T-helper 1 cell treated with Interleukin-12 subunit alpha and Interleukin-12 subunit beta and Interleukin-4 antibody, amounts not matched to agents 30 μg/mL and 1 μg/mL, for 36 hours (primary cell): ENCODE results near the gene MTERF2.
"Not testable (repeated sequence)": the region's sequence is repeated elsewhere in the genome, so short reads cannot be mapped to it uniquely, and the experiment has no call there.

Experiments used
- H3K27ac Mint-ChIP-seq: one replicate; pipeline ENCODE4 v1.8.0; 2021; ENCODE audit warnings: mild to moderate bottlenecking, mixed read lengths
- H3K27me3 Mint-ChIP-seq: one replicate; pipeline ENCODE4 v1.8.0; 2021; ENCODE audit warnings: low read depth, mixed read lengths
- H3K36me3 Mint-ChIP-seq: one replicate; pipeline ENCODE4 v1.8.0; 2021; ENCODE audit warnings: low read depth, mixed read lengths
- H3K4me1 Mint-ChIP-seq: one replicate; pipeline ENCODE4 v1.8.0; 2021; ENCODE audit warnings: low read depth, mixed read lengths
- H3K4me3 Mint-ChIP-seq: one replicate; pipeline ENCODE4 v1.8.0; 2021; ENCODE audit warnings: mild to moderate bottlenecking, moderate library complexity, mixed read lengths
- H3K9me3 Mint-ChIP-seq: one replicate; pipeline ENCODE4 v1.8.0; 2021; ENCODE audit warnings: mixed read lengths

Gene MTERF2

GRCh38 chr12:106986625-106987389, at the start of gene MTERF2:
Gene MTERF2, minus strand, starts transcription at chr12:106987146. Its CDS starts 8,432 bp downstream, at chr12:106978714.
- H3K36me3 Mint-ChIP-seq, result peaks cover 19% of the 10 kb centered on the region
- no peaks in the 10 kb centered on the region for H3K27me3 Mint-ChIP-seq
- peak within 1 kb of the TSS; percentile 91 for H3K4me3 Mint-ChIP-seq
- H3K27ac Mint-ChIP-seq, result peak within 1 kb of the TSS; percentile 68
- no peaks in the 10 kb centered on the region for H3K9me3 Mint-ChIP-seq
- peaks cover 27% of the 10 kb centered on the region for H3K4me1 Mint-ChIP-seq

- Mint-ChIP-seq H3K4me3 (no peak overlapping the region), H3K27ac (no peak overlapping the region), H3K4me1 (no peaks in the 10 kb centered on the region), H3K27me3 (no peaks in the 10 kb centered on the region), H3K36me3 (peaks cover 5% of the 10 kb centered on the region), H3K9me3 (peaks cover 9% of the 10 kb centered on the region)
Measured at GRCh38 chr12:107035733-107036132, 48.8 kb upstream of the MTERF2 start.

GRCh38 chr12:107033758-107034739, 47.1 kb upstream of the MTERF2 start:
- Mint-ChIP-seq H3K36me3 (peaks cover 5% of the 10 kb centered on the region), H3K4me1 (no peaks in the 10 kb centered on the region), H3K9me3 (peaks cover 6% of the 10 kb centered on the region), H3K27me3 (no peaks in the 10 kb centered on the region), H3K27ac (no peak overlapping the region), H3K4me3 (no peak overlapping the region)

- H3K27me3 Mint-ChIP-seq, result no peaks in the 10 kb centered on the region
- H3K4me3 Mint-ChIP-seq, result no peak overlapping the region
- H3K36me3 Mint-ChIP-seq, result no peaks in the 10 kb centered on the region
- H3K9me3 Mint-ChIP-seq, result peaks cover 6% of the 10 kb centered on the region
- H3K4me1 Mint-ChIP-seq, result peaks cover 6% of the 10 kb centered on the region
- H3K27ac Mint-ChIP-seq, result no peak overlapping the region
Measured at GRCh38 chr12:107032266-107032665, 45.3 kb upstream of the MTERF2 start.

GRCh38 chr12:107031061-107031460, 44.1 kb upstream of the MTERF2 start:
- Mint-ChIP-seq H3K27me3 (no peaks in the 10 kb centered on the region), H3K4me1 (peaks cover 7% of the 10 kb centered on the region), H3K27ac (no peak overlapping the region), H3K9me3 (no peaks in the 10 kb centered on the region), H3K4me3 (no peak overlapping the region), H3K36me3 (no peaks in the 10 kb centered on the region)

GRCh38 chr12:107029081-107029480, 42.1 kb upstream of the MTERF2 start:
- Mint-ChIP-seq H3K27me3 (no peaks in the 10 kb centered on the region), H3K27ac (no peak overlapping the region), H3K9me3 (no peaks in the 10 kb centered on the region), H3K4me1 (peaks cover 7% of the 10 kb centered on the region), H3K36me3 (no peaks in the 10 kb centered on the region), H3K4me3 (no peak overlapping the region)

- Mint-ChIP-seq H3K4me3 (no peak overlapping the region), H3K27ac (peak overlapping the region; percentile 42), H3K27me3 (no peaks in the 10 kb centered on the region), H3K9me3 (no peaks in the 10 kb centered on the region), H3K4me1 (peaks cover 7% of the 10 kb centered on the region), H3K36me3 (no peaks in the 10 kb centered on the region)
Measured at GRCh38 chr12:107027636-107028053, 40.7 kb upstream of the MTERF2 start.

GRCh38 chr12:107026806-107027635, 40.1 kb upstream of the MTERF2 start:
- Mint-ChIP-seq H3K4me3 (no peak overlapping the region), H3K27me3 (no peaks in the 10 kb centered on the region), H3K27ac (peak overlapping the region; percentile 42), H3K4me1 (peaks cover 7% of the 10 kb centered on the region), H3K36me3 (no peaks in the 10 kb centered on the region), H3K9me3 (no peaks in the 10 kb centered on the region)

GRCh38 chr12:107026356-107026755, 39.4 kb upstream of the MTERF2 start:
- not testable (repeated sequence) for H3K4me1 Mint-ChIP-seq, H3K27ac Mint-ChIP-seq, H3K27me3 Mint-ChIP-seq, H3K36me3 Mint-ChIP-seq, H3K9me3 Mint-ChIP-seq, H3K4me3 Mint-ChIP-seq

GRCh38 chr12:107025671-107026070, 38.7 kb upstream of the MTERF2 start:
- H3K4me3 Mint-ChIP-seq, result no peak overlapping the region
- peaks cover 7% of the 10 kb centered on the region for H3K4me1 Mint-ChIP-seq
- no peaks in the 10 kb centered on the region for H3K9me3 Mint-ChIP-seq
- no peaks in the 10 kb centered on the region for H3K27me3 Mint-ChIP-seq
- H3K27ac Mint-ChIP-seq, result no peak overlapping the region
- no peaks in the 10 kb centered on the region for H3K36me3 Mint-ChIP-seq

- Mint-ChIP-seq H3K9me3 (no peaks in the 10 kb centered on the region), H3K4me3 (no peak overlapping the region), H3K27me3 (no peaks in the 10 kb centered on the region), H3K36me3 (peaks cover 7% of the 10 kb centered on the region), H3K4me1 (no peaks in the 10 kb centered on the region), H3K27ac (no peak overlapping the region)
Measured at GRCh38 chr12:107019546-107019945, 32.6 kb upstream of the MTERF2 start.

- H3K4me1 Mint-ChIP-seq, result no peaks in the 10 kb centered on the region
- H3K4me3 Mint-ChIP-seq, result no peak overlapping the region
- peaks cover 7% of the 10 kb centered on the region for H3K36me3 Mint-ChIP-seq
- no peaks in the 10 kb centered on the region for H3K9me3 Mint-ChIP-seq
- no peak overlapping the region for H3K27ac Mint-ChIP-seq
- H3K27me3 Mint-ChIP-seq, result no peaks in the 10 kb centered on the region
Measured at GRCh38 chr12:107017042-107017441, 30.1 kb upstream of the MTERF2 start.

- no peaks in the 10 kb centered on the region for H3K9me3 Mint-ChIP-seq
- H3K27ac Mint-ChIP-seq, result no peak overlapping the region
- no peaks in the 10 kb centered on the region for H3K4me1 Mint-ChIP-seq
- no peaks in the 10 kb centered on the region for H3K27me3 Mint-ChIP-seq
- no peak overlapping the region for H3K4me3 Mint-ChIP-seq
- peaks cover 2% of the 10 kb centered on the region for H3K36me3 Mint-ChIP-seq
Measured at GRCh38 chr12:107014055-107014454, 27.1 kb upstream of the MTERF2 start.

- no peak overlapping the region for H3K4me3 Mint-ChIP-seq
Measured at GRCh38 chr12:107012736-107013425, 25.9 kb upstream of the MTERF2 start.

More at GRCh38 chr12:107012736-107013425, 25.9 kb upstream of the MTERF2 start:
- H3K9me3 Mint-ChIP-seq, result no peaks in the 10 kb centered on the region
- peaks cover 2% of the 10 kb centered on the region for H3K36me3 Mint-ChIP-seq
- no peaks in the 10 kb centered on the region for H3K27me3 Mint-ChIP-seq
- no peak overlapping the region for H3K27ac Mint-ChIP-seq
- H3K4me1 Mint-ChIP-seq, result no peaks in the 10 kb centered on the region
